Hepatocyte (in vitro differentiated cells): Measurements from ENCODE around the gene MAST4.

Experiments used
- EZH2 ChIP-seq: fragments of 200-600 bp; sonication (generic); IDR thresholded peaks from 2 replicates; pipeline ENCODE4 v1.6.1; 2016; ENCODE audit warnings: antibody characterized with exemption, mild to moderate bottlenecking, borderline replicate concordance
- EZH2phosphoT487 ChIP-seq: fragments of 200-600 bp; sonication (generic); IDR thresholded peaks from one replicate; pipeline ENCODE4 v1.6.1; 2018; ENCODE audit warnings: antibody characterized with exemption, mild to moderate bottlenecking, low read depth, moderate library complexity; ENCODE audit not compliant: unreplicated experiment, severe bottlenecking
- TF ChIP-seq, protein P1 (sequence below): fragments of 200-600 bp; sonication (generic); IDR thresholded peaks from 2 replicates; pipeline ENCODE4 v1.5.1; 2016; ENCODE audit warnings: antibody characterized with exemption, mild to moderate bottlenecking; ENCODE audit not compliant: poor library complexity

GRCh38 chr5:67053229-67053628 is 457.0 kb downstream of the MAST4 start:
- TF ChIP-seq EZH2 (no peak), EZH2phosphoT487 (no peak)
- TF ChIP-seq, protein P1, sequence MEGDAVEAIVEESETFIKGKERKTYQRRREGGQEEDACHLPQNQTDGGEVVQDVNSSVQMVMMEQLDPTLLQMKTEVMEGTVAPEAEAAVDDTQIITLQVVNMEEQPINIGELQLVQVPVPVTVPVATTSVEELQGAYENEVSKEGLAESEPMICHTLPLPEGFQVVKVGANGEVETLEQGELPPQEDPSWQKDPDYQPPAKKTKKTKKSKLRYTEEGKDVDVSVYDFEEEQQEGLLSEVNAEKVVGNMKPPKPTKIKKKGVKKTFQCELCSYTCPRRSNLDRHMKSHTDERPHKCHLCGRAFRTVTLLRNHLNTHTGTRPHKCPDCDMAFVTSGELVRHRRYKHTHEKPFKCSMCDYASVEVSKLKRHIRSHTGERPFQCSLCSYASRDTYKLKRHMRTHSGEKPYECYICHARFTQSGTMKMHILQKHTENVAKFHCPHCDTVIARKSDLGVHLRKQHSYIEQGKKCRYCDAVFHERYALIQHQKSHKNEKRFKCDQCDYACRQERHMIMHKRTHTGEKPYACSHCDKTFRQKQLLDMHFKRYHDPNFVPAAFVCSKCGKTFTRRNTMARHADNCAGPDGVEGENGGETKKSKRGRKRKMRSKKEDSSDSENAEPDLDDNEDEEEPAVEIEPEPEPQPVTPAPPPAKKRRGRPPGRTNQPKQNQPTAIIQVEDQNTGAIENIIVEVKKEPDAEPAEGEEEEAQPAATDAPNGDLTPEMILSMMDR: no peak
